Caco-2 (cell line): ENCODE results near the gene MAST4. TPM values are rescaled to one million over a fixed set of nuclear protein-coding genes. Genes with fewer than 3 reads are reported as not detected.

Source experiments
- BruUV-seq: library from RNA; stranded (reverse); fragments of 400-500 nt; replicated peaks from 2 replicates; lab custom pipeline; 2021; lab: Mats Ljungman, UMichigan
- CTCF ChIA-PET: fragments of 300-600 bp; sonication (Branson Sonifier 250); formaldehyde crosslinking; loops from one replicate; lab custom pipeline; 2022; ENCODE audit warnings: antibody characterized with exemption; lab: Charles Lee
- POLR2A ChIA-PET: fragments of 300-600 bp; sonication (Branson Sonifier 250); formaldehyde crosslinking; loops from one replicate; lab custom pipeline; 2022; ENCODE audit warnings: antibody characterized with exemption; lab: Charles Lee
- DNase-seq, 2 experiments: peaks; one replicate each; pipeline versions ENCODE4 v3.0.0 to v3.0.0-alpha.2; 2020 to 2022
- H3K27me3 ChIP-seq: replicated peaks from 2 replicates; pipeline ENCODE4 v1.6.0; 2011; ENCODE audit warnings: low read length; ENCODE audit not compliant: control insufficient read depth, insufficient read depth
- H3K36me3 ChIP-seq: 2 replicates; pipeline ENCODE4 v1.5.1; 2011; ENCODE audit warnings: low read length; ENCODE audit not compliant: control insufficient read depth, insufficient read depth
- H3K4me1 ChIP-seq: fragments of 250-450 bp; sonication (Bioruptor Pico); 2 replicates; pipeline ENCODE4 v1.5.1; 2020; ENCODE audit warnings: mild to moderate bottlenecking
- H3K4me3 ChIP-seq: 2 replicates; pipeline ENCODE4 v1.5.1; 2011; ENCODE audit warnings: low read depth, mild to moderate bottlenecking, control low read depth, low read length
- H3K9me3 ChIP-seq: fragments of 250-450 bp; sonication (Bioruptor Pico); 2 replicates; pipeline ENCODE4 v1.5.1; 2020; ENCODE audit warnings: mild to moderate bottlenecking, moderate library complexity
- H3K27ac Mint-ChIP-seq: one replicate; pipeline ENCODE4 v1.8.0; 2022; ENCODE audit warnings: mixed read lengths; ENCODE audit not compliant: unreplicated experiment
- H3K27me3 Mint-ChIP-seq: one replicate; pipeline ENCODE4 v1.8.0; 2022; ENCODE audit warnings: mixed read lengths; ENCODE audit not compliant: insufficient read depth, unreplicated experiment
- H3K36me3 Mint-ChIP-seq: one replicate; pipeline ENCODE4 v1.8.0; 2022; ENCODE audit warnings: mild to moderate bottlenecking, mixed read lengths; ENCODE audit not compliant: insufficient read depth, unreplicated experiment
- H3K4me1 Mint-ChIP-seq: one replicate; pipeline ENCODE4 v1.8.0; 2022; ENCODE audit warnings: low read depth, mixed read lengths; ENCODE audit not compliant: unreplicated experiment
- H3K4me3 Mint-ChIP-seq: one replicate; pipeline ENCODE4 v1.8.0; 2022; ENCODE audit warnings: mild to moderate bottlenecking, moderate library complexity, mixed read lengths; ENCODE audit not compliant: unreplicated experiment
- H3K9me3 Mint-ChIP-seq: one replicate; pipeline ENCODE4 v1.8.0; 2022; ENCODE audit warnings: mixed read lengths; ENCODE audit not compliant: unreplicated experiment
- CTCF ChIP-seq, 2 experiments: fragments of 200-600 bp in 1 of 2; IDR thresholded peaks; 1 replicate in 1 of 2; 2 replicates in 1 of 2; pipeline versions ENCODE4 v1.5.1 to v1.8.0; 2011 to 2022; ENCODE audit warnings: antibody characterized with exemption in 1 of 2, control low read depth in 1 of 2, inconsistent platforms in 1 of 2, low read depth in 1 of 2, low read length in 1 of 2, mild to moderate bottlenecking in 1 of 2, moderate library complexity in 1 of 2; ENCODE audit not compliant: insufficient read depth in 1 of 2, severe bottlenecking in 1 of 2, unreplicated experiment in 1 of 2
- intact Hi-C: fragments of 100-400 bp; cut with micrococcal nuclease; formaldehyde crosslinking; loops from one replicate; pipeline ENCODE4 v1.10.0; 2022; ENCODE audit not compliant: unreplicated experiment
- total RNA-seq: library from RNA; stranded (reverse); gene quantifications from 2 replicates; pipeline ENCODE4 v1.2.3, GENCODE V29; 2022

Gene MAST4
- total RNA-seq, 1 experiment from 2014 or later = 17.8 TPM

- Histone ChIP-seq H3K36me3 (no peaks in the 10 kb centered on the region), H3K27me3 (no peaks in the 10 kb centered on the region), H3K4me1 (no peaks in the 10 kb centered on the region), H3K9me3 (no peaks in the 10 kb centered on the region), H3K4me3 (no peak overlapping the region)
- DNase-seq = no peak
- Mint-ChIP-seq H3K4me1 (no peaks in the 10 kb centered on the region), H3K27ac (no peak overlapping the region), H3K4me3 (no peak overlapping the region), H3K9me3 (no peaks in the 10 kb centered on the region), H3K27me3 (peaks cover 1% of the 10 kb centered on the region), H3K36me3 (no peaks in the 10 kb centered on the region)
- POLR2A ChIA-PET = no interaction called here
- CTCF ChIA-PET = no interaction called here
- TF ChIP-seq CTCF (IDR thresholded peaks at IDR 0.05; ENCODE audit: insufficient read depth in 1 of 2, low read depth in 1 of 2, low read length in 1 of 2, severe bottlenecking in 1 of 2, unreplicated experiment in 1 of 2) = no peak
- BruUV-seq = no TSS peak
- intact Hi-C loops = no loop called here
Measured at GRCh38 chr5:66561256-66561990, 34.8 kb upstream of the MAST4 start.

DNA sequence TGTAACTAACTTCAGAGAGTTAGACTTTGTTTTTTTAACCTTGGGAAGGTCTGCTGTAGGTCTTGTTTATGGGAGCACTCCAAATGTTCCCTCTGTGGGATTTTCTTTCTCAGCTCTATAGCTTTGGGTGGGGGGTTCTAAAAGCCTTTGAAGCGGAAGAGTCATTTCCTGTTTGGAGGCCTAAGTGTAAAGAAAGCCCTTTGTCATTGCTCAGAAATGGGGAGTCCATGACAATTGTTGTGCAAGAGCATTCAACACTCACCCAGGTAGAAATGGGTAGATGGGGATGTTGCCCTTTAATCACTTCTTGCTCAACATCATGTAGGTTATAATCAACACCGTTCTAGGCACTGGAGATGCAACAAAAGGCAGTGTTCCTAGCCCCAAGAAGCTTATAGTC, 30.3 kb upstream of the MAST4 start:
- Histone ChIP-seq H3K4me3 (no peak overlapping the region), H3K36me3 (no peaks in the 10 kb centered on the region), H3K4me1 (no peaks in the 10 kb centered on the region), H3K27me3 (no peaks in the 10 kb centered on the region), H3K9me3 (no peaks in the 10 kb centered on the region)
- no peaks in the 10 kb centered on the region for H3K36me3 Mint-ChIP-seq
- no peak overlapping the region for H3K27ac Mint-ChIP-seq
- no peak overlapping the region for H3K4me3 Mint-ChIP-seq
- peaks cover 15% of the 10 kb centered on the region for H3K27me3 Mint-ChIP-seq
- DNase-seq = no peak
- ChIA-PET CTCF (no interaction called here), POLR2A (no interaction called here)
- TF ChIP-seq CTCF (IDR thresholded peaks at IDR 0.05; ENCODE audit: insufficient read depth in 1 of 2, low read depth in 1 of 2, low read length in 1 of 2, severe bottlenecking in 1 of 2, unreplicated experiment in 1 of 2) = no peak
- no TSS peak for BruUV-seq
- no peaks in the 10 kb centered on the region for H3K4me1 Mint-ChIP-seq
- intact Hi-C loops = no loop called here
- no peaks in the 10 kb centered on the region for H3K9me3 Mint-ChIP-seq

DNA sequence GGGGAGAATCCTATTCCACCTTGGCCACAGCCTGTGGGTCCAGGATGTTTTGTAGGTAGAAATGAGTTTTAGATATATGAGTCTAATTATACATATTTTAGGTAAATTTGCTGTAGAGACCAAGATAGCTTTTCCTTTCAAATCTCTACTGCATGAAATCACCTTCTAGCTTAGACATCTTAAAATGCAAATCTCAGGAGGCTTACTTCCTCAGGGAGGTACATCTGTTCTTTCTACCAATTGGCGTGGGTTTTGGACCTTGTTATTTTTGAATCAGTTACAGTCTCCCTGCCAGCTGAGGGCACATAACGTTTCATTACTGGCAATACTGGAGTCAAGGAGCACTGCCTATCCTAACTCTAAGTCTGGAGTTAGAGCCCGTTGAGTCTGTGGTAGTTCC, 28.7 kb upstream of the MAST4 start:
- BruUV-seq = no TSS peak
- ChIA-PET POLR2A (no interaction called here), CTCF (no interaction called here)
- H3K9me3 ChIP-seq = no peaks in the 10 kb centered on the region
- Mint-ChIP-seq H3K4me1 (no peaks in the 10 kb centered on the region), H3K36me3 (no peaks in the 10 kb centered on the region), H3K27ac (no peak overlapping the region), H3K27me3 (peaks cover 21% of the 10 kb centered on the region), H3K9me3 (no peaks in the 10 kb centered on the region), H3K4me3 (no peak overlapping the region)
- DNase-seq = no peak
- H3K36me3 ChIP-seq = no peaks in the 10 kb centered on the region
- H3K27me3 ChIP-seq = no peaks in the 10 kb centered on the region
- H3K4me1 ChIP-seq = no peaks in the 10 kb centered on the region
- no peak overlapping the region for H3K4me3 ChIP-seq
- intact Hi-C loops = no loop called here
- TF ChIP-seq CTCF (IDR thresholded peaks at IDR 0.05; ENCODE audit: insufficient read depth in 1 of 2, low read depth in 1 of 2, low read length in 1 of 2, severe bottlenecking in 1 of 2, unreplicated experiment in 1 of 2) = no peak
